Activated CD4-positive, alpha-beta T cell treated with anti-CD3 and anti-CD28 coated beads, Interleukin-2, amount 50 U/mL, for 4 hours (primary cell): Measurements from ENCODE around the gene CYP8B1.

Experiments
- DNase-seq, 2 experiments: peaks; one replicate each; pipeline ENCODE4 v3.0.0-alpha.2; 2020

Gene CYP8B1, protein sequence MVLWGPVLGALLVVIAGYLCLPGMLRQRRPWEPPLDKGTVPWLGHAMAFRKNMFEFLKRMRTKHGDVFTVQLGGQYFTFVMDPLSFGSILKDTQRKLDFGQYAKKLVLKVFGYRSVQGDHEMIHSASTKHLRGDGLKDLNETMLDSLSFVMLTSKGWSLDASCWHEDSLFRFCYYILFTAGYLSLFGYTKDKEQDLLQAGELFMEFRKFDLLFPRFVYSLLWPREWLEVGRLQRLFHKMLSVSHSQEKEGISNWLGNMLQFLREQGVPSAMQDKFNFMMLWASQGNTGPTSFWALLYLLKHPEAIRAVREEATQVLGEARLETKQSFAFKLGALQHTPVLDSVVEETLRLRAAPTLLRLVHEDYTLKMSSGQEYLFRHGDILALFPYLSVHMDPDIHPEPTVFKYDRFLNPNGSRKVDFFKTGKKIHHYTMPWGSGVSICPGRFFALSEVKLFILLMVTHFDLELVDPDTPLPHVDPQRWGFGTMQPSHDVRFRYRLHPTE

GRCh38 chr3:42875325-42876151, at the start of gene CYP8B1:
TSS of gene CYP8B1 (minus strand) at chr3:42875879. CDS start at chr3:42875816, 63 bp downstream.
- no peak for DNase-seq

- no peak for DNase-seq
Measured at GRCh38 chr3:42923606-42924005, 47.9 kb upstream of the CYP8B1 start.

- no peak for DNase-seq
Measured at GRCh38 chr3:42914771-42915515, 39.3 kb upstream of the CYP8B1 start.

DNA sequence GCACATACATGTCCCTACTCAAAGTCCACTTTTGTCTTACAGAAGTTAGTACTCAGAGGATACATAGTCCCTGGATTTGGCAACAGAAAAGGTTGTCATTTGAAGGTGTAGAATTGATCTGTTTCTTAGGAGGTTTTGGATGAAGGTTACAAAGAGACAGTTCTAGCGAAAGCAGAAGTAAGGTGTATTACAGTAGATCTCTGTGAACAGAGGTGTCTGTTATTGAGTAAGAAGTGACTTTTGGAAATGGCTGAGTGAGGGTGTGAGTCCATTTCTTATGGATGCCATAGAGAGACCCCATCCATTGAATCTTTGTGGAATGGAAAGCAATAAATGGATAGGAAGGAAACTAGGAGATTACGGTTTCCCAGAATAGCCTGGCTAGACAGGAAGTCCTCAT, 35.9 kb upstream of the CYP8B1 start:
- no peak for DNase-seq

DNA sequence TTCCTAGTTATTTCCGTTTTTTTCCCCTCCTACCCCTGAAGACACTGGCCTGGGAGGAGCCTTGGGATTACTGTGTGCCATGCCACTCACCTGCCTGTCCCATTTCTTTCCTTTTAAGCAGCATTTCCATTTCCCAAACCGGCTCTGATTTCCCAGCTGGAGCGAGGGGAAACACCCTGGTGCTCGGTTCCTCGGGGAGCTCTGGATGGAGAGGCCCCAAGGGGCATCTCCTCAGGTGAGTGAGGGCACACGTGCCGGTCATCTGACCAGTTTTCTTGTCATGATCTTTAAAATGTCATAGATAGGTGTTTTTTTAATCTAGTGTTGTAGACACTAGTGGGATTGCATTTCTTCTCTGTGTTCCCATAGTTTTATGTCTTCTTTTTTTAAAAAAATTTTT, 33.0 kb upstream of the CYP8B1 start:
- DNase-seq: no peak

GRCh38 chr3:42906848-42907183, 31.1 kb upstream of the CYP8B1 start:
- no peak for DNase-seq

GRCh38 chr3:42906070-42906847, 30.6 kb upstream of the CYP8B1 start, which contains the start of gene ZNF662:
TSS of gene ZNF662 (plus strand) at chr3:42906142. CDS start at chr3:42908115, 1,973 bp downstream.
- no peak for DNase-seq

- no peak for DNase-seq
Measured at GRCh38 chr3:42905740-42906069, 30.0 kb upstream of the CYP8B1 start.

GRCh38 chr3:42904076-42904475, 28.4 kb upstream of the CYP8B1 start:
- DNase-seq: no peak

GRCh38 chr3:42902257-42902656, 26.6 kb upstream of the CYP8B1 start:
- no peak for DNase-seq

- DNase-seq: no peak
Measured at GRCh38 chr3:42901073-42901415, 25.4 kb upstream of the CYP8B1 start.

- DNase-seq: no peak
Measured at GRCh38 chr3:42900226-42901072, 24.8 kb upstream of the CYP8B1 start.

GRCh38 chr3:42898896-42899675, 23.4 kb upstream of the CYP8B1 start:
- DNase-seq: no peak

GRCh38 chr3:42895580-42895868, 19.8 kb upstream of the CYP8B1 start:
- DNase-seq: no peak

DNA sequence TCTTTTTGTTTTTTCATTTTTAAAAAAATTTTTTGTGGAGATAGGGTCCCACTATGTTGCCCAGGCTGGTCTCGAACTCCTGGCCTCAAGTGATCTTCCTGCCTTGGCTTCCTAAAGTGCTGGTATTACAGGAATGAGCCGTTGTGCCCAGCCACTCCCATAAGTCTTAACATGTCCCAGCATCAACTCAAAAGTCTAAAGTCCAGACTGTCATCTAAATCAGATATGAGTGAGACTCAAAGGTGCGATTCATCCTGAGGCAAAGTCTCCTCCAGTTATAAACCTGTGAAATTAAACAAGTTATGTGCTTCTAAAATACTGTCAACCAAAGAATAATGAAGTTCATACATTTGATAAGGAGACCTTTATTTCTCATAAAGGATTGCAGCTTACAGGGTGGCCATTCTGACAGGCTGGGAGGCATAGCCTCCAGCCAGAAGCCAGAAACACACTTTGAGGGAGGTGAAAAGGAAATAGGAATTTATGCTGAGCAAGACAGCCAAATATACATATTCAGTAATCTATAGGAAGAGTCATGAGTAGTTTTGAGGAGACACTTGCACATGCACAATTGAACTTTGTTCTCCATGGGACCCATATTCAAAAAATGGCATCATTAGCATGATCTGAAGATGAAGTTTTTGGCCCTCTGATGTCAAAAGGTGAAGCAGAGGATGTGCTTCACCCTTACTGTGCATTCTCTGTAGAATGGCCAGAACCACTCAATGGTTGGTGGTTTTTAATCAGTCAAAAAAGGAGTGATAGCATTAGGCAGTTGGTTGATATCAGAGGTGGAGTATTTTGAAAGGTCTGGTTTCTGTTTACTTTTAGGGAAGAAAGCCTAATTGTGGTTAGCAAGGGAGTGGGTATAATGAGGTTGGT, 19.3 kb upstream of the CYP8B1 start:
- no peak for DNase-seq

- no peak for DNase-seq
Measured at GRCh38 chr3:42892807-42893206, 17.1 kb upstream of the CYP8B1 start.

- DNase-seq: no peak
Measured at GRCh38 chr3:42892169-42892568, 16.5 kb upstream of the CYP8B1 start.

- no peak for DNase-seq
Measured at GRCh38 chr3:42891042-42891441, 15.4 kb upstream of the CYP8B1 start.

- no peak for DNase-seq
Measured at GRCh38 chr3:42887084-42887483, 11.4 kb upstream of the CYP8B1 start.

DNA sequence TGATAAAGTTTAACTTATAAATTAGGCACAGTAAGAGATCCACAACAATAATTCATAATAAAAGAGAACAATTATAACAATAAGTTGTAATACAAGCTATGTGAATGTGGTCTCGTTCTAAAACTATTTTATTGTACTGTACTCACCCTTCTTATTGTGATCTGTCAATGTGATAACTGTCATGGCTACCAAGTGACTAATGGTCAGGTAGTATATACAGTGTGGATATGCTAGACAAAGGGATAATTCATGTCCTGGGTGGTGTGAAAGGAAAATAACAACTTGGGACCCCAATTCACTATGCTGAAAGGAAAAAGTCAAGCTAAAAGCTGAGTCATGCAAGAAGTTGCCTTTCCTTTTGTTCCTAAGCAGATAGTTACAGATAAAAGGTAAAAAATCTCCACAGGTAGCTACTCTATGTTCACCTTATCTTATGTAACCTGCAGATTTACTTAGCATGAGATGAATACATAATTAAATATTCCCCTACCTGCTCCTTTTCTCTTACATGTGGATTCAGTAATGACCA, 10.7 kb upstream of the CYP8B1 start:
- no peak for DNase-seq
